OCI-LY1 (cell line): ENCODE results near the gene MIF.
A peak's percentile ranks its signal among the peaks of the same experiment; 100 is the strongest.

Experiments used
- CTCF ChIP-seq: fragments of 200-600 bp; sonication (generic), shearing (Covaris generic); IDR thresholded peaks from 2 replicates; pipeline ENCODE4 v1.5.1; 2017; ENCODE audit warnings: mild to moderate bottlenecking, antibody characterized with exemption, low read length, moderate library complexity, mixed read lengths
- EZH2 ChIP-seq: fragments of 200-600 bp; sonication (generic), shearing (Covaris generic); IDR thresholded peaks from 2 replicates; pipeline ENCODE4 v1.8.0; 2017; ENCODE audit warnings: borderline replicate concordance, mixed run types, mild to moderate bottlenecking, antibody characterized with exemption, low read length, moderate library complexity, mixed read lengths

- TF ChIP-seq EZH2 (no peak), CTCF (peak; percentile 76)
Observed at GRCh38 chr22:23862103-23862502, 32.1 kb upstream of the MIF start.
